Gastroesophageal sphincter (tissue), 3 donors: Measurements from ENCODE around the gene PROSER2.

ENCODE experiments used
- POLR2A ChIP-seq, 2 donors: fragments of 450-650 bp; IDR thresholded peaks; one replicate each; pipeline ENCODE4 v1.6.1; 2017; ENCODE audit warnings: antibody characterized with exemption in 2 of 2, mild to moderate bottlenecking in 2 of 2, moderate library complexity in 1 of 2
- POLR2AphosphoS5 ChIP-seq: sonication (generic); formaldehyde crosslinking; IDR thresholded peaks from one replicate; pipeline ENCODE4 v1.6.1; 2017; ENCODE audit warnings: antibody characterized with exemption
- TF ChIP-seq, protein P1 (sequence below), 4 experiments: fragments of 200-600 bp in 2 of 4; fragments of 450-650 bp in 2 of 4; sonication (generic) in 1 of 4; IDR thresholded peaks; one replicate each; pipeline ENCODE4 v1.5.1; 2017 to 2019; ENCODE audit warnings: antibody characterized with exemption in 4 of 4, mild to moderate bottlenecking in 2 of 4, moderate library complexity in 2 of 4

DNA sequence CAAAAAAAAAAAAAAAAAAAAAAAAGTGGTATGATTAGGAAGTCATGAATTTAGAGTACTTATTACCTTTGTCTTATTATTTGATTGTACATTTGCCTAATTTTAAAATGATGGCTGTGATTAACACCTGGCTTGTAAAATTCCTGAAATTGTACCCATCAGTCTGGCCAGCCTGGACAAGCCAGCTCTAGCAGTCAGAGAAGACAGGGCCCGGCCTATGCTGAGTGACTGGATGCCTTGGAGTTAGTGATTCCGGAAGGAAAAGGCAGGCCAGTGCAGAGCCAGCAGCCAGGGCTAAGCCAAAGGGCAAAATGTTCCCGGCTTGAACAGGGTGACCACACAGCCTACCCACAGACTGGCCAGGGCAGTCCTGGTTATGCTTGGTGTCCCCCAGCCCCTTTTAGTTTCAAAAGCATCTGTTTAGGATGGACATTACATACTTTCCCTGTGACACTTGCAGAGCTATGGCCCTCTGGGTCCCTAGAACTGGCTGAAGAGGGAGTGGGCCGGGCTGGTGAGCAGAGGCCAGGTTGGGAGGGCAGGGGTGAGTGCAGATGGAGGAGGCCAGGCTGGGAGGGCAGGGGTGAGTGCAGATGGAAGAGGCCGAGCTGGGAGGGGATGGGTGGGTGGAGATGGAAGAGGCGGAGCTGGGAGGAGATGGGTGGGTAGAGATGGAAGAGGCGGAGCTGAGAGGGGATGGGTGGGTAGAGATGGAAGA is 61.7 kb downstream of the PROSER2 start:
- TF ChIP-seq, protein P1, sequence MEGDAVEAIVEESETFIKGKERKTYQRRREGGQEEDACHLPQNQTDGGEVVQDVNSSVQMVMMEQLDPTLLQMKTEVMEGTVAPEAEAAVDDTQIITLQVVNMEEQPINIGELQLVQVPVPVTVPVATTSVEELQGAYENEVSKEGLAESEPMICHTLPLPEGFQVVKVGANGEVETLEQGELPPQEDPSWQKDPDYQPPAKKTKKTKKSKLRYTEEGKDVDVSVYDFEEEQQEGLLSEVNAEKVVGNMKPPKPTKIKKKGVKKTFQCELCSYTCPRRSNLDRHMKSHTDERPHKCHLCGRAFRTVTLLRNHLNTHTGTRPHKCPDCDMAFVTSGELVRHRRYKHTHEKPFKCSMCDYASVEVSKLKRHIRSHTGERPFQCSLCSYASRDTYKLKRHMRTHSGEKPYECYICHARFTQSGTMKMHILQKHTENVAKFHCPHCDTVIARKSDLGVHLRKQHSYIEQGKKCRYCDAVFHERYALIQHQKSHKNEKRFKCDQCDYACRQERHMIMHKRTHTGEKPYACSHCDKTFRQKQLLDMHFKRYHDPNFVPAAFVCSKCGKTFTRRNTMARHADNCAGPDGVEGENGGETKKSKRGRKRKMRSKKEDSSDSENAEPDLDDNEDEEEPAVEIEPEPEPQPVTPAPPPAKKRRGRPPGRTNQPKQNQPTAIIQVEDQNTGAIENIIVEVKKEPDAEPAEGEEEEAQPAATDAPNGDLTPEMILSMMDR (IDR thresholded peaks at IDR 0.05), result no peak
- TF ChIP-seq POLR2AphosphoS5 (no peak), POLR2A (IDR thresholded peaks at IDR 0.05) (no peak)
